ENCODE data around the gene ZNF343.
A peak's percentile ranks its signal among the peaks of the same experiment; 100 is the strongest.
"Not testable (repeated sequence)": the region's sequence is repeated elsewhere in the genome, so short reads cannot be mapped to it uniquely, and the experiment has no call there.

Gene ZNF343

GRCh38 chr20:2535711-2536559, 27.2 kb upstream of the ZNF343 start:
- TF ChIP-seq CTCF (IDR thresholded peaks at IDR 0.05) = no peak
- Mint-ChIP-seq H3K4me1 (peaks cover 69% of the 10 kb centered on the region), H3K27ac (no peak overlapping the region), H3K27me3 (ENCODE audit: low read depth, poor library complexity) (peaks cover 45% of the 10 kb centered on the region), H3K4me3 (peak overlapping the region; percentile 2), H3K9me3 (no peaks in the 10 kb centered on the region), H3K36me3 (ENCODE audit: low read depth) (no peaks in the 10 kb centered on the region)
- DNase-seq = peak; percentile 32

GRCh38 chr20:2533118-2533517, 24.4 kb upstream of the ZNF343 start:
- Mint-ChIP-seq H3K27ac (no peak overlapping the region), H3K36me3 (ENCODE audit: low read depth) (no peaks in the 10 kb centered on the region), H3K27me3 (ENCODE audit: low read depth, poor library complexity) (peaks cover 54% of the 10 kb centered on the region), H3K9me3 (no peaks in the 10 kb centered on the region), H3K4me1 (peaks cover 64% of the 10 kb centered on the region), H3K4me3 (no peak overlapping the region)
- TF ChIP-seq CTCF (IDR thresholded peaks at IDR 0.05) = no peak
- DNase-seq = no peak

GRCh38 chr20:2528671-2529271, 20.1 kb upstream of the ZNF343 start:
- DNase-seq = no peak

GRCh38 chr20:2527762-2528161, 19.0 kb upstream of the ZNF343 start:
- DNase-seq = no peak
- Mint-ChIP-seq H3K9me3 (no peaks in the 10 kb centered on the region), H3K27me3 (ENCODE audit: low read depth, poor library complexity) (peaks cover 80% of the 10 kb centered on the region)

More at GRCh38 chr20:2528671-2529271, 20.1 kb upstream of the ZNF343 start:
- peaks cover 28% of the 10 kb centered on the region for H3K4me1 Mint-ChIP-seq
- TF ChIP-seq CTCF (IDR thresholded peaks at IDR 0.05) = no peak
- H3K27me3 Mint-ChIP-seq (ENCODE audit: low read depth, poor library complexity) = peaks cover 80% of the 10 kb centered on the region
- H3K9me3 Mint-ChIP-seq = no peaks in the 10 kb centered on the region
- H3K27ac Mint-ChIP-seq = no peak overlapping the region
- H3K4me3 Mint-ChIP-seq = no peak overlapping the region
- no peaks in the 10 kb centered on the region for H3K36me3 Mint-ChIP-seq (ENCODE audit: low read depth)

GRCh38 chr20:2526218-2526583, 17.5 kb upstream of the ZNF343 start:
- Mint-ChIP-seq H3K4me3 (peak overlapping the region; percentile 32), H3K27me3 (ENCODE audit: low read depth, poor library complexity) (peaks cover 81% of the 10 kb centered on the region), H3K4me1 (peaks cover 21% of the 10 kb centered on the region)
- H3K27ac Mint-ChIP-seq; DNase-seq; H3K9me3 Mint-ChIP-seq; H3K36me3 Mint-ChIP-seq (ENCODE audit: low read depth): not testable (repeated sequence)

More at GRCh38 chr20:2527762-2528161, 19.0 kb upstream of the ZNF343 start:
- Mint-ChIP-seq H3K4me3 (no peak overlapping the region), H3K4me1 (peaks cover 21% of the 10 kb centered on the region), H3K36me3 (ENCODE audit: low read depth) (no peaks in the 10 kb centered on the region), H3K27ac (no peak overlapping the region)
- TF ChIP-seq CTCF (IDR thresholded peaks at IDR 0.05) = no peak

- Mint-ChIP-seq H3K36me3 (ENCODE audit: low read depth) (no peaks in the 10 kb centered on the region), H3K9me3 (no peaks in the 10 kb centered on the region), H3K4me1 (peaks cover 19% of the 10 kb centered on the region), H3K27ac (no peak overlapping the region), H3K4me3 (peak overlapping the region; percentile 90), H3K27me3 (ENCODE audit: low read depth, poor library complexity) (peaks cover 87% of the 10 kb centered on the region)
- peak; percentile 61 for DNase-seq
- peak; percentile 20 for TF ChIP-seq CTCF (IDR thresholded peaks at IDR 0.05)
Measured at GRCh38 chr20:2524709-2525506, 16.2 kb upstream of the ZNF343 start.

Measured in nephron progenitor cell (in vitro differentiated cells).